Superior temporal gyrus (tissue), 1 donor: ENCODE measurements around the gene MAPK4.
"Not testable (repeated sequence)": the region's sequence is repeated elsewhere in the genome, so short reads cannot be mapped to it uniquely, and the experiment has no call there.

Source experiments
- DNase-seq: peaks from one replicate; pipeline ENCODE4 v3.0.0-alpha.2; 2016; ENCODE audit errors: extremely low spot score

MAPK4 gene

DNA sequence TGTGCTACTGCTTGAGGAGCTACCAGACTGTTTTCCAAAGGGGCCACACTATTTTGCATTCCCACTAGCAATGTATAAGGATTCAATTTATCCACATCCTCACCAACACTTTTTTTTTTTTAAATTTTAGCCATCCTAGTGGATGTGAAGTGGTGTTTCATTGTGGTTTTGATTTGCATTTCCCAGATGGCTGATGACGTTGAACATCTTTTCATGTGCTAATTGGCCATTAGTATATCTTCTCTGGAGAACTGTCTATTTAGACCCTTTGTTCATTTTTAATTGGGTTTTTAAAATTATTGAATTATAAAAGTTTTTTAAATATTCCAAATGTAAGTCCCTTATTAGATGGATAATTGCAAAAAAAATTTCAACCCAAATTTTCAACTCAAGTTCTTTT is 121.1 kb downstream of the MAPK4 start:
- DNase-seq, result no peak

DNA sequence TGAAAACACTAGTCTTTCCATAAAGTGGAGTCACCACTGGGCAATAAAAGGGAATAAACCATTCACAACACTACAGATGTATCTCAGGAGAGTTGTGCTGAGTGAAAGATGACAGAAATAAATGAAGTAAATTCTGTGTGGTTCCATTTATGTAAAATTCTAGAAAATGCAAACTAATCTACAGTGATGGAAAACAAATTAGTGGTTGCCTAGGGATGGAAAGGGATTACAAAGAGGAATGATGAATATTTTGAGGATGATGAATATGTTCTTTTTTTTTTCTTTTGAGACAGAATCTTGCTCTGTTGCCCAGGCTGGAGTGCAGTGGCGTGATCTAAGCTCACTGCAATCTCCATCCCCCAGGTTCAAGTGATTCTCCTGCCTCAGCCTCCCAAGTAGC is 123.0 kb downstream of the MAPK4 start:
- no peak for DNase-seq

DNA sequence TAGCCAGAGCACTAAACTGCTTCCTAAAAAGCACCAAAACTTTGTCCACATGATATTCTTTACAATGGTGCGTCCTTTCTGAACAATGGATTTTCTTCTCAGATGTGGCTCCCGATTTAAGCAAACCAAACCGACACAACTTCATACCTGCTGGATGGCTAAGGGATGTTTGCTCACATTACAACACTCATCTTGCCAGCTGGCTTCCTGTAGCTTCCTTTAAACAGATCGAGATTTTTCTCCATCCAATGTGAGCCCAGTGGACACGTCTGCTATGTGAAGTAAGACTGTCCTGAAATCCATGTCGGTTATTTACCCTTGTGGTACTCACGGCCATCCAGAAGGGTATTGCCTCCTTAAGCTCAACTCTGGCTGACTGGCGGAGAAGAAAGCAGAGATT is 126.5 kb downstream of the MAPK4 start:
- no peak for DNase-seq

DNA sequence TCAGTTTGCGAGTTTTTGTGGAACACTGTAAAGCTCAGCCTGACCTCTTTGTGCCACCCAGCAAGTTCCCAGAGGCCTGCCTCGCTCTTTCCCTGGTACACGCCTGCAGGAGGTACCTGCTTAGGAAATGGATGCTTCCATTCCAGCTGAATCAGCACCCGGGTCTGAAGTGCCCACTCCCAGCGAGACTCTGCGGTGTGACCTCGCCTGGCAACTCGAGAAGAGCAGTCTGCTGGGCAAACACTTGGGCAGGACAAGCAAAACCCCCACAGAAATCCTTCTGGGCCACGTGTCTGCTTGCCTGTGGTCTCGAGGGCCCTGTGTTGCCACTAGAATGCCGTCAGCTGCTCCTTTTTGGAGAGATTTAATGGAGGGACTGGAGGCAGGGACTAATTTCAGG is 127.6 kb downstream of the MAPK4 start:
- DNase-seq, result no peak

DNA sequence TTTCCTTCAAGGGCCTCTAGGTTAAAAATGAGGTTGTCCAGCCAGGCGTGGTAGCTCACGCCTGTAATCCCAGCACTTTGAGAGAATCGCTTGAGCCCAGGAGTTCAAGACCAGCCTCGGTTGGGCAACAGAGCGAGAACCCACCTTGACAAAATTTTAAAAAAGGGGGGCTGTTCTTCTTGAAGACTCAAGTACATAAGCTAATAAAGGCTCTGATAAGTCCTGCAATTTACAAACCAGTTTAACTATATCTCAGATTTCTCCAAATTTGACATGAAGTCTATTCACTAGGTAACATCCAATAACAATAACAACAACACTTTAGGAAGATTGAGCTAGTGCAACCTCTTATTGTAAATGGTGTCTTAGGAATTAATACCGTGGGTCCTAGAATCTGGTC is 129.7 kb downstream of the MAPK4 start:
- no peak for DNase-seq

DNA sequence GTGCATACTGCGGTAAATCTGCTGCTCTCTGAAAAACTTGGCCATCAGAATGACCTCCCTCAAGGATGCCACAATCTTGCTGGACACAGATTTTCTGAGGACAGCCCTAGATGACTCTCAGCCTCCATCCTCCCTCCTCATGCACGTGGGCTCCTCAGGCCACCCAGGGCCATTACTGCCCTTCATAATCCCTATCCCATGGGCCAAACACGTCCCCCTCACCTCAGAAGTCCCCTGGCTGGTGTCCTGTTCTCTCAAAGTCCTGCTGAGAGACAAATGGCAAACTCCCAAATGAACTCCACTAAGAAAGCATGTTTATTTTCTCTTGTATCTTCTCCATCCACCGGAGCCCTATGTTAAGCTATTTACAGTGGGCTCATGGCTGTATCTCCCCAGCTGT is 134.3 kb downstream of the MAPK4 start:
- no peak for DNase-seq

DNA sequence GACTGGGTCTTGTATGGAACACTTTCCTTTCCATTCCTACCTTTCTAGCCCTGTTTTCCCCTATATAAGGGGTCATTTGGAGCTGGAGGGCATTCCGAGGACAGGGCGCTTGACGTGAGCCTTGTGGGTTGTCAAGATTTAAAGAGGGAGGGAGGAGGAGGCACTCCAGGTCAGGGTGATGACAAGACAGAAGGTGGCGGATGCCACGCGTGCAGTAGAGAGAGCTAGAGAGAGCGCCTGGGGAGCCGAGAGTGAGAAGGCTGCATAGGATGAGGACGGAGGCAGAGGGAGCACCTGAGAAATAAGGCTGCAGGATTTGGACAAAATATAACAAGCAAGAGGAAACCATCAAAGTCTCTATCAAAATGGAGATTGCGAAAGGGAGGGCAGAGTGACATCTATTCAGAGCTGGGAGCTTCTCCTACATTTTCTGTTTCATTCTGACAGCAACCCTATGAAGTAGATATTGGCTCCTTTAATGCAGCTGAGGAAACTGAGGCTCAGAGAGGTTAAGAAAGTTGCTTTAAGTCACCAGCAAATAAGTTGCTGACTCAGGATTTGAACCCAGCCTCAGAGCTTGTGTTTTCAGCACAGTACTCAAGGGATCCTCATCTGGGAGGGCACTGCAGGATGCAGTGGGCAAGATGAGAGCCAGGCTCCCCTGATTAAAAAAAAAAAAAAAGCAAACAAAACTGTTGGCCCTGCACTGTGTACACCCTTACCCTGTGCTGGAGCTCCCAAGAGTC is 135.7 kb downstream of the MAPK4 start:
- DNase-seq, result no peak

DNA sequence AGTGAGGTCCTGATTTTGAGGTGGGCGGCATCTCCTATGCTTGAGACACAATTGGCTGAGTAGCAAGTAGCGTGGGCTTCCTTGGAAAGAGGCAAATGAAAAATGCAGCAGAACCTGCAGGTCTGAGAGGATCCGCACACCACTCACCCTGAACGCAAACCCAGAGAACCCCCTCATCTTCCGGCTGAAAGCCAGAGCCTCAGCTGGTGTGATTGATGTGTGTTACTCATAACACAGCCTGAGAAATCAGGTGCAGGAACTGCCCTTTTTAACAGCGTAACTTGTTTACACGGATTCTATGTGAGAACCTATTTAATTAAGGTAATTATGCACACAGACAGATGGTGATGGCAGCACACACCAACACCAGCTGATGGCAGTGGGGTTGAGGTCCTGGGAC is 136.5 kb downstream of the MAPK4 start:
- no peak for DNase-seq

DNA sequence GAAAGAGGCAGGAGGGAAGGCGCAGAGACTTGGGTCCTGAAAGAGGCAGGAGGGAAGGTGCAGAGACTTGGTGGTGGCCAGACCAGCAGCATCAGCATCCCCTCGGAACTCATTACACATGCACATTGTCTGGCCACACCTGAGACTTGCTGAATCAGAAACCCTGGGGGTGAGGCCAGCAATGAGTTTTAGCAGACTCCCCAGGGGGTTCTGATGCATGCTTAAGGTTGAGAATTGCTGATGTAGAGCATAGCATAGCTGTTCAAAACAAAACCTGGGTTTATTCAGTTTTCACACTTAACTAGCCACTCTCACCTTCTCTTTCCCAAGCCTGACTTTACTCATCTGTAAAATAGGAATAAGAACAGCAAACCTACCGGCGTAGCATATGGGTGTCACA is 137.0 kb downstream of the MAPK4 start:
- no peak for DNase-seq

DNA sequence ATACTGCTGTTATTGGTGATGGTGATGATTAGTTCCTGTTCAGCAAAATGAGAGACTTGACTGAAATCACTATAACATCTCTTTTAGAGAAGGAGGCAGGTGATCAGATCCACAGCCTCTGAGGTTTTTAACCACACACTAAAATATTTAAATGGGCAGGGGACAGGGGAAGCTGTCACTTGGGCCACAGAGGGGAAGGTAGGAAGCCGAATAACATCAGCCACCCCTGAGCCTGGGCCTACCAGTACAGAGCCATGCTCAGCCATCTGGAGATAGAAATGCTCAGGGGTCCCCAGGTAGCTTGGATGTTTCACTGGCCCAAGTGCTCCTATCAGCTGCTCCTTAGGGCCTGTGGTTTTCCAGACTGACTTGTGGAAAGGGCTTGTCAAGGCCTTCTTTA is 137.6 kb downstream of the MAPK4 start:
- DNase-seq, result no peak

DNA sequence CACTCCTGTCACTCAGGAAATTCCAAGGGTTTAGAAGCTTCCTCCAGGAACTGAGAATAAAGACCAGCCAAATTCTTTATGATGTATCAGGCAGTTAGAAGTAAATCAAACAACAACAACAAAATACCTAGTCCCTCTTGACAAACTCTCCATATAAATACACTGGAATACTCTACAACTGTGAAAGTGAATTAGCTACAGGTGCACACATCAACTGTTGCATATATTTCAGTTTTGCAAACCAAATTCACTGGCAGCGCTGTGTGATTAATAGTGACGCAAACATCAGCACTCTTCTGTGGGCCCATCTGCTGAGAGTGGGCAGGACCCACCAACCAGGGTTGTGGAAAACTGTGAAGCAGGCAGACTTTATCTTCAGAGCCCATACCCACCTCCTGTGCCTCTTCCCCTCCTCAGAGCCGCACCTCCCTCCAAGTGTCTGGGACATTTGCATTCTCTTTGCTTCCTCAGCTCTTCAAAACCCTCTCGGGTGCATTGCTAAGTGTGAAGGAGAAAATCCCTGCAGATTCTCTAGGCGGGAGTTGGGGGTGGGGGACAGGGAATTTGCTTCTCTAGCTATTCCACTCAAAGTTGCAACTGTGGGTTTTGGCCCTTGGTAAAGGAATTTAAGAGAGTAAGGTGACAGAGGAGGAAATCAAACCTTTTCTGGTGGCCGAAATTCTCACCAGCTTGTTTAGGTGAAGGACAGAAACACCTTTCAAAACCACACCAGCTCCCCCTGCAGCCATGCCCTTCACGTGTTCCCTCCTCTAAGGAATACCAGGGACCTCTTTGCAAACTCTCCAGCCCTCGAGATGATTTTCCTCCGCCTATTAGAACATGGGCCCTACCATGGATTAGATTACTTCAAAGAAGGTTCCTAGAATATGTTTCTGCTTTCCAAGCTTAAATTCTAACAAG is 140.6 kb downstream of the MAPK4 start:
- no peak for DNase-seq

DNA sequence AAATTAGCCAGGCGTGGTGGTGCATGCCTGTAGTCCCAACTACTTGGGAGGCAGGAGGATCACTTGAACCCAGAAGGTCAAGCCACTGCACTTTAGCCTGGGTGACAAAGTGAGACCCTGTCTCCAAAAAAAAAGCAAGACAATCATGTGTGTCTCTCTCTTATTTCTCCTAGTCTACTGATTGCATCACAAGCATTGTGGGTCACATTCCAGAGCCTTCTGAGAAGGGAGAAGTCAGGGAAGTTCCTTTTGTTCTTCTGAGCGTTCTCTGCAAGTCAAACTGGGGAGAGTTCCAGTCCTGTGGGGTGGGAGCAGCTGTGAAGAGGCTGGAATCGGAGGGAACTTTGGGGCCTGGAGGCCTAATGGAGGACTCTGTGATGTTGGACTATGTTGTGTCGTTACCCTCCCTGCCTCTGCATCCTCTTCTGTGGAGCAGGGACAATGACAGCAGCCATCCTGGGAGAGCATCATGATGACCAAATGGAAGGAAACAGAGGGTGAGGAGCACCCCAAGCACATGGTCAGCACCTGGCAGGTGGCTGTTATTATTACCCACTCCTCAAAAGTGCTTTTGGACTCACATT is 144.6 kb downstream of the MAPK4 start:
- DNase-seq, result no peak

DNA sequence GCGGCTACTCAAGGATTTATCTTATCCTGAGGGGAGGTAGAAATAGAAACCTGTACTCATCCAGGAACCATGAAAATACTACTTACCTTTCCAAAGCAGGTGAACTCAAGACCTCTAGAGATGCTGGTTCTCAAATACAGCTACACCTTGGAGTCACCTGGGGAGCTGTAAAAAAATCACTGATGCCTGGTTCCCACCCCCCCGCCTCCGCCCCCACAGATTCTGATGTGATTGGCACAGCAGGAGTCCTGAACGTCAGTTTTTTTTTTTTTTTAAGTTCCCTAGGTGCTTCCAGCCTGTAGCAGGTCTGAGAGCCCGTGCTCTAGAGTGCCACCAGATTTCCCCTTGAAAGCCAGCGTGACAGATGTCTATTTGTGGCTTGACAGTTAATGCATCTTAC is 146.3 kb downstream of the MAPK4 start:
- no peak for DNase-seq

DNA sequence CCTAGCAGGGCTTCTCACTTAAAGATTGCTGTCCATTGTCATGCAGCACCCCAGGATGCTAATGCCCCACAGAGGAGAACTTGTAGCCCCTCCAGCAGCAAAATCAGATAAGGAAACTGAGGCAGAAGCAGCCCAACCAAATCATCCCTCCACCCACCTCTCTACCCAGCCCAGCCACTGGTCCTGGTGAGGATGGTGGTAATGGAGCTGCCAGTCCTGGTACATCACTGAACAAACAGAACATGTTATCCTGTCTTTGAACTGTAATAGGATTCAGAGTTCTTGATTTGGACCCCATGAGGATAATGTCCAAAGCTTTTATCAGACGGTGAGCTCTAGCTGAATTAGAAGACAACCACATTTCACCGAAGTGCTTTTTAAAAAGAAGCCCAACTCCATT is 146.8 kb downstream of the MAPK4 start:
- no peak for DNase-seq

DNA sequence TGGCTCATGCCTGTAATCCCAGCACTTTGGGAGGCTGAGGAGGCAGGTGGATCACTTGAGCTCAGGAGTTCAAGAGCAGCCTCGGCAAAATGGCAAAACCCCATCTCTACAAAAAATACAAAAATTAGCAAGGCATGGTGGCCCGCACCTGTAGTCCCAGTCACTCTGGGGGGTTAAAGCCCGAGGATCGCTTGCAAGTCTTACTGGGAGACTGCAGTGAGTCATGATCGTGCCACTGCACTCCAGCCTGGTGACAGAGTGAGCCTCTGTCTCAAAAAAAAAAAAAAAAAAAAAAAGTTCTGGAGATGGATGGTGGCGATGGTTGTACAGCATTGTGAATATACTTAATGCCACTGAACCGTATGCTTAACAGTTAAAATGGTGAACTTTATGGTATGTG is 147.4 kb downstream of the MAPK4 start:
- not testable (repeated sequence) for DNase-seq

DNA sequence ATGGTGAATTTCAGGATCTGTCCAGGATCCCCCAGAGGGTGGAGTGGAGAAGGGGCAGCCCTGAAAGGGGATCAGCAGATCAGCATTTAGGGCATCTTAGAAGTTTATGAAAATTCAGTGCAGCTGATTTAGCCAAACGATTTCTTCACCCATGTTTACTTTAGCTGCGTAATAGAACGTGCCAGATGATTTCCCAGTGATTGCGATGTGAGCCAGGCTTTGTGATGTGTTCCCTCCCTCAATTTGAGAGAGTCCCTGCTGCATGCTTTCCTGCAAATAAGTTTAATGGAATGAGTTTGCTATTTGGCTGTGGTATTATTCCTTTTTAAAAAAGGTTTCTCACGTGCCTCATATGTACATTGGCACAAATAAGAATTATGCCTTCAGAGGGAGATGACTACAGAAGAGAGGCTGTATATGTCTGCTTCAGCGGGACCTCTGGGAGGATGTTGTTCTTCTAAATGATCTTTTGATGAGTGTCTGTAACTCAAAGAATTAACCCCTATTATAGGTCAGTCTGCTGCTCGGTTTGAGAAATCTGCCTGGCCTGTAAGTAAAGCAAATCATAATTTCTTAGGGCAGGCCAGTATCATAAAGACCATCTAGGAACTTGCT is 148.1 kb downstream of the MAPK4 start:
- DNase-seq, result no peak

DNA sequence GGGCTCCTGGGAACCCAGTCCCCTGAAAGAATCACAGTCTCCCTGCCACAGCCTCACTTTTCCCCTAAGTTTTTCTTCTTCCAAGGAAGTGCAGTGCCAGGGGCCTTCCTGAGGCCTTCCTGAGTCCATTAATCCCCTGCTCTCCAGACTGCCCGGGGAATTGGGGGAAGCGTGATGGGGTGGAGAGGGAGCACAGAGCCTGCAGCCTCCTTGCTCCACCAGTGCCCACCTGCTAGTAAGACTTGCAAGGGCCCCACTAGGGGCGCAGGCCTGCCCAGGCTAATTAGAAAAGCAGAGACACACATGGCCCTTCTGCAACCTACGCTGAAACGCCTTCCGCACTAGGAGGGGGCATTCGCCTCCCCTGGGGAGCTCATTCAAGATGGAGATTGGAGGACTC is 149.3 kb downstream of the MAPK4 start:
- no peak for DNase-seq

DNA sequence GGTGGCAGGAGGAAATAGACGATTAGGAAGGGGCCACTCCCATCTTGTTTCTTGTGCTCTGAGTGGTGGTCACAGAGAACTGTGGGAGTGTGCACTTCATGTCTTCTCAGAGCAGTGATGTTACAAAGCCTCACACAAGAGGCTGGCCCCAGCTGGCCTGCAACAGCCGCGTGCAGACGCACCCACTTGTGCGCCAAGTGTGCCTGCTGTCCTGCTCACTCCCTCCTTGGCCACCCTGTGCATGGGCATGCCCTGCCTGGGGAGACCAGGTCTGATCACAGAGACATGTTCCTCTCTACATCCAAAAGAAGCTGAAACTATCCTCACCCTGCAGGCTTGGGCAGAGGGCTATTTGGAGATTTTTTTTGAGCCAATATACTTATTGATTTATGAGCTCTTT is 151.5 kb downstream of the MAPK4 start:
- no peak for DNase-seq

DNA sequence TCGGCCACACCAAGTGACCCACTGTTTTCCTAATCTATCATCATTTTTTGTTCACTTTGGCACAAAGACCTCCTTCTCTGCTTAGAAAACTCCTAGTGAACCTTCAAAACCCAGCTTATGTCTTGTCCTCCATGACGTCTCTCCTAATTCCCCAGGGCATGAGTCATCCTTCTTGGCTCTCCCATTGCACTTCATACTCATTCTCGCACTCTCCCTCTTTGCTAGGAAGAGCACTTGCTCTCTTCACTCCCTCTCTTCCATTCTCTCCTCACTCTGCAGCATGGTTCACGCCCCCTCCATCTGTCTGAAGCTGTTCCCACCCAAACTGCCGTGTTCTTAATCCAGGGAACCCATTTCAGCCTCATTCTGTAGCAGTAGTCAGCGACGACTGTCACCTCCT is 156.0 kb downstream of the MAPK4 start:
- DNase-seq, result no peak

DNA sequence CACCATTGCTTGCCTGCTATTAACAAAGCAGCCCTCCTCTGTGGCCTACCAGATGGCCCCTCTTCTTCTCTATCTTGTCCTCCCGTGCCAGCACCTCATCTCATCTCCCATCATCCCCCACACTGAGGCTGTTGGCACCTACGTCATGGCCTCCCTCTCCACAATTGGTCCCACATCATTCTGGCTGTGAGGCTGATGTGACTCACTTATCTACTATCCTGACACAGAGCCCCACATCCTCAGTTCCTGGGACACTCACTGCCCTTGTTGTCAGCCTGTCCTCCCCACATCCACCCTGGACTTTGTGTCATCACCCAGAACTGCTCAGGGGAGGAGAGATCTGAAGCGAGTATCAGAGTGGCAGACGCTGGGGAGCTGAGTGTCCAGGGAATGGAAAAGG is 157.0 kb downstream of the MAPK4 start:
- DNase-seq, result no peak

DNA sequence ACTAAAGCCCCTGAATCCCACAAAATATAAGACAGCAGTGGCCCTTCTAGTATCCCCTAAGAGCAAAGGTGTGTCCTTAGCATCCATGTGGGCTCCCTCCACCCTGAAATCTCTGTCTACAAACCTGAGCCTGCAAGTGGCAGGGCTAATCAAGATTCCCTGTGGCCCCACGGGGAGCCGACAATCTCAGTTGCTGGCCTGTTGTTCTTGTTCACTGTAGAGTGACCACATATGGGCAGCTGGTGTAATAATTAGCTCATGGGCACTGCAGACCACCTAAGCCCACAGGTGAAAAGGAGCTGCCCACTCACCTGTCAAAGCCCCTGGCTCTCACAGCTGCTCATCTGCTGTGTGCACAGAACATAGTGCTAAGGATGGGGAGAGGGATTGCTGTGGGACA is 157.7 kb downstream of the MAPK4 start:
- no peak for DNase-seq
